IPS-20b (cell line): ENCODE results near the gene KRTAP20-4.

Experiments
- H3K27ac ChIP-seq: one replicate; pipeline ENCODE4 v1.5.1; 2013; ENCODE audit warnings: low read length
- H3K27me3 ChIP-seq: 2 replicates; pipeline ENCODE4 v1.6.1; 2013; ENCODE audit warnings: mild to moderate bottlenecking, low read length, inconsistent platforms; ENCODE audit not compliant: insufficient read depth
- H3K36me3 ChIP-seq: 2 replicates; pipeline ENCODE4 v1.6.1; 2013; ENCODE audit warnings: low read depth, mild to moderate bottlenecking, inconsistent platforms, low read length, moderate library complexity; ENCODE audit not compliant: insufficient read depth
- H3K4me1 ChIP-seq: 2 replicates; pipeline ENCODE4 v1.6.1; 2013; ENCODE audit warnings: mild to moderate bottlenecking, control low read depth, inconsistent platforms, low read length, moderate library complexity; ENCODE audit not compliant: insufficient read depth
- H3K4me3 ChIP-seq: 2 replicates; pipeline ENCODE4 v1.5.1; 2013; ENCODE audit warnings: mild to moderate bottlenecking, low read length, inconsistent platforms
- H3K9ac ChIP-seq: 2 replicates; pipeline ENCODE4 v1.6.1; 2013; ENCODE audit warnings: low read depth, mild to moderate bottlenecking, inconsistent platforms, low read length, moderate library complexity
- H3K9me3 ChIP-seq: 2 replicates; pipeline ENCODE4 v1.6.1; 2013; ENCODE audit warnings: mild to moderate bottlenecking, low read depth, low read length, inconsistent platforms; ENCODE audit not compliant: insufficient read depth

KRTAP20-4 gene

DNA sequence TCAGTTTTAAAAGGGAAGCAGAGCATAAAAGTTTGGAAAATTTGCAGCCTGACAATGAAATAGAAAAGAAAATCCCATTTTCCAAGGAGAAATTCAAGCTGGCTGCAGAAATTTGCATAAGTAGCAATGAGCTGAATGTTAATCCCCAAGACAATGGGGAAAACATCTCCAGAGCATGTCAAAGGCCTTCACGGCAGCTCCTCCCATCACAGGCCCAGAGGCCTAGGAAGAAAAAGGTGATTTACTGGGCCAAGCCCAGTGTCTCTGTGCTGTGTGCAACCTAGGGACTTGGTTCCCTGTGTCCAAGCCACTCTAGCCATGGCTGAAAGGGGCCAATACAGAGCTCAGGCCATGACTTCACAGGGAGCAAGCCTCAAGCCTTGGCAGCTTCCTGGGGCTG lies 48.3 kb downstream of the KRTAP20-4 start:
- no peak overlapping the region for H3K9ac ChIP-seq

More for the DNA sequence above, 48.3 kb downstream of the KRTAP20-4 start:
- Histone ChIP-seq H3K9me3 (no peaks in the 10 kb centered on the region; the same call in 1 of the 2 replicates), H3K27ac (no peak overlapping the region), H3K4me1 (no peaks in the 10 kb centered on the region), H3K4me3 (no peak overlapping the region), H3K27me3 (no peaks in the 10 kb centered on the region), H3K36me3 (no peaks in the 10 kb centered on the region)
